Endothelial cell (in vitro differentiated cells): ENCODE data around the gene TTC9. TPM values are rescaled to one million over a fixed set of nuclear protein-coding genes. Genes with fewer than 3 reads are reported as not detected.

Source experiments
- DNase-seq: peaks from one replicate; pipeline ENCODE4 v3.0.0; 2021; ENCODE audit warnings: low spot score
- H3K27ac Mint-ChIP-seq: one replicate; pipeline ENCODE4 v1.8.0; 2021; ENCODE audit warnings: mixed read lengths, inconsistent platforms; ENCODE audit not compliant: unreplicated experiment
- H3K27me3 Mint-ChIP-seq: one replicate; pipeline ENCODE4 v1.8.0; 2021; ENCODE audit warnings: mild to moderate bottlenecking, moderate library complexity, mixed read lengths, inconsistent platforms; ENCODE audit not compliant: unreplicated experiment
- H3K36me3 Mint-ChIP-seq: one replicate; pipeline ENCODE4 v1.8.0; 2021; ENCODE audit warnings: mild to moderate bottlenecking, low read depth, mixed read lengths, inconsistent platforms; ENCODE audit not compliant: unreplicated experiment
- H3K4me1 Mint-ChIP-seq: one replicate; pipeline ENCODE4 v1.8.0; 2021; ENCODE audit warnings: mild to moderate bottlenecking, mixed read lengths, inconsistent platforms; ENCODE audit not compliant: unreplicated experiment
- H3K4me3 Mint-ChIP-seq: one replicate; pipeline ENCODE4 v1.8.0; 2021; ENCODE audit warnings: mild to moderate bottlenecking, mixed read lengths, inconsistent platforms; ENCODE audit not compliant: unreplicated experiment
- H3K9me3 Mint-ChIP-seq: one replicate; pipeline ENCODE4 v1.8.0; 2021; ENCODE audit warnings: mixed read lengths, inconsistent platforms; ENCODE audit not compliant: unreplicated experiment
- total RNA-seq: library from RNA; stranded (reverse); fragmentation: NEBNext Ultra II Directional; extraction: Animal tissue kit (Norgen Biotek cat#: 25700); gene quantifications from one replicate; pipeline ENCODE4 v1.2.1, GENCODE V29; 2021; ENCODE audit not compliant: unreplicated experiment
- TF ChIP-seq, protein P1 (sequence below): fragments of 200-600 bp; sonication (generic); IDR thresholded peaks from one replicate; pipeline ENCODE4 v1.5.0; 2021; ENCODE audit warnings: antibody characterized with exemption; ENCODE audit not compliant: unreplicated experiment

Gene TTC9
- total RNA-seq, 1 donor from 2014 or later, result 16.9 TPM

DNA sequence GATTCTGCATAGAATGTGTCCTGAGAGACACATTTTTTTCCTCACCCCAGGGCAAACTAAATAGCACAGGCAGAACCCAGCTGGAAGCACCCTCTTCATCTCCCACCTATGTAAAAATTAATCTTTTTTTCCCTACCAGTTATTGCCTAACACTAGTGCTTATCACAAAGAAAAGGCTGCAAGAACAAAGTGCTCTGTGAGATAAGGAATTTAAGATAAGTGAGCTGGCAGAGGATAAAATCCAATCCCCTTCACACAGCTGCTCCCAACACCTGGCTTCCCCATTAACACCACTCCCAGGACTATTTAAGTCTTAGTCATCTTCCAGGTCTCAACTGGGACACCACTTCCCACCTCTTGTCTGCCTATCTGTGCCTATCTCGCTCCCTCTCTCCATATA is 75.2 kb downstream of the TTC9 start:
- H3K27me3 Mint-ChIP-seq, result peaks cover 1% of the 10 kb centered on the region
- H3K36me3 Mint-ChIP-seq, result no peaks in the 10 kb centered on the region
- DNase-seq, result no peak
- no peak overlapping the region for H3K27ac Mint-ChIP-seq
- TF ChIP-seq, protein P1, sequence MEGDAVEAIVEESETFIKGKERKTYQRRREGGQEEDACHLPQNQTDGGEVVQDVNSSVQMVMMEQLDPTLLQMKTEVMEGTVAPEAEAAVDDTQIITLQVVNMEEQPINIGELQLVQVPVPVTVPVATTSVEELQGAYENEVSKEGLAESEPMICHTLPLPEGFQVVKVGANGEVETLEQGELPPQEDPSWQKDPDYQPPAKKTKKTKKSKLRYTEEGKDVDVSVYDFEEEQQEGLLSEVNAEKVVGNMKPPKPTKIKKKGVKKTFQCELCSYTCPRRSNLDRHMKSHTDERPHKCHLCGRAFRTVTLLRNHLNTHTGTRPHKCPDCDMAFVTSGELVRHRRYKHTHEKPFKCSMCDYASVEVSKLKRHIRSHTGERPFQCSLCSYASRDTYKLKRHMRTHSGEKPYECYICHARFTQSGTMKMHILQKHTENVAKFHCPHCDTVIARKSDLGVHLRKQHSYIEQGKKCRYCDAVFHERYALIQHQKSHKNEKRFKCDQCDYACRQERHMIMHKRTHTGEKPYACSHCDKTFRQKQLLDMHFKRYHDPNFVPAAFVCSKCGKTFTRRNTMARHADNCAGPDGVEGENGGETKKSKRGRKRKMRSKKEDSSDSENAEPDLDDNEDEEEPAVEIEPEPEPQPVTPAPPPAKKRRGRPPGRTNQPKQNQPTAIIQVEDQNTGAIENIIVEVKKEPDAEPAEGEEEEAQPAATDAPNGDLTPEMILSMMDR, result no peak
- H3K4me1 Mint-ChIP-seq, result peaks cover 6% of the 10 kb centered on the region
- H3K9me3 Mint-ChIP-seq, result no peaks in the 10 kb centered on the region
- H3K4me3 Mint-ChIP-seq, result no peak overlapping the region

GRCh38 chr14:70718383-70719118 is 76.8 kb downstream of the TTC9 start:
- H3K27me3 Mint-ChIP-seq, result no peaks in the 10 kb centered on the region
- H3K4me3 Mint-ChIP-seq, result no peak overlapping the region
- DNase-seq, result no peak
- H3K9me3 Mint-ChIP-seq, result no peaks in the 10 kb centered on the region
- peaks cover 4% of the 10 kb centered on the region for H3K4me1 Mint-ChIP-seq
- no peak overlapping the region for H3K27ac Mint-ChIP-seq
- TF ChIP-seq, protein P1, result no peak
- H3K36me3 Mint-ChIP-seq, result no peaks in the 10 kb centered on the region

DNA sequence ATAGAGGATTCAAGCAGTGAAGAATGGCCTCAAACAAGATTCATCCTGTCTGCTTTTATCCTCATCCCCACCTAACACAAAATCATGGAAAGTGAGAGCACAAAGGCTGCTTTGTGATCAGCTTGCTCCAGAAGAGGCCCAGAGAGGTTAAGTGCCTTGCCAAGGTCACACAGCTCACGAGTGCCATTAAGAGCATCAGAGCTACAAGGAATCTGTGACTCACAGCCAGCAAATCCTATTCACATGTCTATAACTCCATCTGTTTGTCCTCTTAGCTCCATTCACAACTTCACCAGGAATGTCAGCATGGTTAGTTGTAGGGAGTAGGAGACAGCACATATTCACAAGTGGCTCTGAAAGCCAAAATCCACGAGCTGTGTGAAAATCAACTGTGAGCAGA is 79.8 kb downstream of the TTC9 start:
- no peak overlapping the region for H3K27ac Mint-ChIP-seq
- no peak overlapping the region for H3K4me3 Mint-ChIP-seq
- no peaks in the 10 kb centered on the region for H3K9me3 Mint-ChIP-seq
- H3K27me3 Mint-ChIP-seq, result no peaks in the 10 kb centered on the region
- H3K36me3 Mint-ChIP-seq, result no peaks in the 10 kb centered on the region
- TF ChIP-seq, protein P1, result no peak
- no peaks in the 10 kb centered on the region for H3K4me1 Mint-ChIP-seq
- no peak for DNase-seq

DNA sequence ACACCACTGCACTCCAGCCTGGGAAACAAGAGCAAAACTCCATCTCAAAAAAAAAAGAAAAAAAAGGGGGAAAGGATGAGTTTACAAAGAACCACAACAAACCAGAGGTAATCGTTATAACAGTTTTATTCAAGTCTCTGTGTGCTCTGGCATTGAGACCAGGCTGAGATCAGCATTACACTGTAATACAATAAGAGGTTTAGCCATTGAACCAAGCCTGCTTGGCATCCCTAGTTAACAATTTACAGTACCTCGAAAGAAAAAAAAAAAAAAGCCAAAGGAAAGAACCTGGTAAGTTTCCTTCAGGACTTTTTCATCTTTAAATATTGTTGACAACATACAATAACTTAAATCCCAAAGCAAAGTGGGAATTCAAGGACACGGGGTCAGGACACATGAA is 80.7 kb downstream of the TTC9 start:
- TF ChIP-seq, protein P1, result no peak
- Mint-ChIP-seq H3K9me3 (no peaks in the 10 kb centered on the region), H3K27ac (no peak overlapping the region), H3K27me3 (no peaks in the 10 kb centered on the region), H3K4me3 (no peak overlapping the region), H3K36me3 (no peaks in the 10 kb centered on the region), H3K4me1 (no peaks in the 10 kb centered on the region)
- DNase-seq, result no peak

DNA sequence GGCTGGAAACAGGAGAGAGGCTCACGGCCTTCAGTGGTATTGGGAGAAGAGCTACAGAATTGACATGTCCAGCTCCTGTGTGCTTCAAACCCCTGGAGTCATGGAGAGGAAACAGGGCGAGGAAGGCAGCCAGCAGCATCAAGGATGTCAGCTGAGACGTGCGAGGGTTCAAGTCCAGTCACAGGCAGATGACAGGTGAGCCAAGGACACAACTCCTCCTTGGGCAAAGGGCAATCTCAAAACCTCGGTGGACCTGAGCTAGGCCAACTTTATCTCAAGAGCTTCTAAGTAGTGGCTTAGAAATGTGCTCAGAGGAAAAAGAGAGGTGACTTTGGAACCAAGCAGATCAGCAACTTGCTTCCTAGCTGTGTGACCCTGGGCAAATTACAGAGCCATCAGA is 81.6 kb downstream of the TTC9 start:
- DNase-seq, result no peak
- TF ChIP-seq, protein P1, result no peak
- no peaks in the 10 kb centered on the region for H3K9me3 Mint-ChIP-seq
- H3K27me3 Mint-ChIP-seq, result no peaks in the 10 kb centered on the region
- no peak overlapping the region for H3K4me3 Mint-ChIP-seq
- H3K27ac Mint-ChIP-seq, result no peak overlapping the region
- peaks cover 1% of the 10 kb centered on the region for H3K36me3 Mint-ChIP-seq
- H3K4me1 Mint-ChIP-seq, result no peaks in the 10 kb centered on the region
